HG03045 (cell line): ENCODE results near the gene PAPLN.

ENCODE experiments used
- ATAC-seq: cut with Tn5 transposase; IDR thresholded peaks from one replicate; pipeline ENCODE4 v1.9.1; 2021; ENCODE audit warnings: mild to moderate bottlenecking, moderate library complexity; ENCODE audit not compliant: unreplicated experiment

Gene PAPLN

DNA sequence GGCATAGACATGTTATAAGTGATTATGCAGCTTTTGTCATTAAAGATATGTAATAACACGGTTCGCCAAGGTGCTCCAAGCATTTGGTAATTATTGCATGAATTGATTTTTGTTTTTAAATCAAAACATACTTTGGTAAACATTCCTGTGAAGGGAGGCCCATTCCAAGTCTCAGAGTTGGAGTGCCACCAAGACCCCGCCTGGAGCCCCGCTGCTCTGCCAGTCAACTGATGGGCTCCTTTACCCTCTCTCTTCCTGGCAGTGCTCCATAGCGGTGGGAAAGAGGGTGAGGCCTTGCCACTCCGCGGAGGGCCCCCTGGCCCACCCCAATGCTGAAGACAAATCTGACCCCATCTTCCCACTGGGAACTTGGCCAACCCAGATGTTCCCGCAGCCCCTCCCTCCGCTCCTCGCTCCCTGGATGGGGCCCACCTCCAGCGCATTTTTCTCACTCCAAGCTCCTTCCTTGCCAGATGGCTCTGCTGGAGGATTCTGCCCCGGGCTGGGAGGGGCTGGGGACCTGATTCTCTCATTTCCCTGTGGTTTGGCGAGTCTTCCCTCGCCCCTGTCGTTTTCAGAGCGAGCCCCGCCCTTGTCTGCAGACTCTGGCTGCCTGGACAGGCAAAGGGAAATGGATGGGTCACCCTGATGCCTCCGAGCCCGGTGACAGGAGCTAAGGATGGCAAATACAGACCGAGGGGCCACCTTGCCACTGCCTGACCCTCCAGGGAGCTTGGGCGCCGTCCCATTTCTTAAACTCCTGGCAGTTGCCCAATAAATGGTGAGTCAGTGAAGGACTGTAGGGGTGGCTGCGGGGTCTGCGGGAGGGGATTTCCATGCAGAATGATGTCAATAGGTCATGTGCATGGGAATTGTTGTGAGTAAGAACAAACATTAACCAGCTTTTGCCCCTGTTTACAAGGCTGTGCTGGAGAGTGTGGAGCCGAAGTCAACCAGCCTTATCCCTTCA is 9.2 kb upstream of the PAPLN start:
- ATAC-seq = no peak

DNA sequence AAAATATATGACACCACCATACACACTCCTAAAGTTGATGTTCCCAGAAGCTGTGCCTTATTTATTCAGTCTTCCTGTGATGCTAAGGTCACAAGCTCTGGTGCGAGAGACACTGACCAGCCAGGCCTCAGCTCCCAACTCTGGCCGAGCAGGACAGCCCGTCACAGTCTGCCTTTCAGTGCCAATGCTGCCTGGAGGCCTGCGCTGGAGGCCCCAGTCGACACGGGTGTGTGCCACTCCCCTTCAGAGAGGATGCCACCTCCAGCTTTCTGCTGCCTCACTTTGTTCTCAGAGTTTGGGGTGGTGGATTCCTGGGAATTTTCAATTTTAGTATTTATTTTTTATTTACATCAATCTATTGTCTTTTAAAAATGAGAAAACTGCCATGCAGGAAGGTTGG is 7.3 kb upstream of the PAPLN start:
- ATAC-seq = no peak

DNA sequence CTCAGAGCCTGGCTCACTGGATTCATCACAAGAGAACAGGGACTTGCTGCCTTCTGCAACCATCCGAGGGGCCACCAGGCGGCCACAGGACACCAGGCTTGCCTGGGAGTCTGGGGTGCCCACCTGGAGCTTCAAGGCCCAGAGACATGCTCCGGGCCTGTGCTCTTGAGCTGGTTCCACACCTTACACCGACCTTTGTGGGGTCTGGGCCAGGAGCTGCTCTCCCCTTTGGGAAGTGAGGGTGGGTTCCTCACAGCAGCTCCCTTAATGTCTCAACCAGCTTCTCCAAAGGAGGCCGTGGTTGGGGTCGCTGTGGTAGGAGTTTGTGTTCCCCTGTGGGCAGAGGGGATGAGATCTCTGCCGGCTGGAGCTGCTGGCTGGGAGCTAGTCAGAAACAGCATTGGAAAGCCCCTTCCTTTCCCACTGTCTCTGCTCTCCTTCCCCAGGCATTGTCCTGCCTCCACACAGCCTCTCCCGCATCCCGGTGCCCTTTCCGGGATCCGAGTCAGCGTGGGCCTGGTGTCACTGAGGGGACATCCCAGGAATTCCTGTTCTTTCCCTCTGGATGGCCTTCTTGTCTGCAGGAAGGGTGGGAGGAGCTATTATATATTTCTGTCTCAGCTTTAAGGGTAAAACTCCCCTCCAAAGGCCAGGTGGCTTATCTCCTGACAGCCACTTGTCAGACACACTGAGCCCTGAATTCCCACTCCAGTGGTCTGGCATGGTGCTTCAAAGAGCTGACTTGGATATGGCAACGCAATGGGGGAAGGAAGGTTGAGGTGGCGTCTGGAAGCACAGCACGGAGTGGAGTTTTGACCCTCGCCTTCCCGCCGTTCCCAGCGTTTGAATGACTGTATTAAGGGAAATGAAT is 5.1 kb upstream of the PAPLN start:
- ATAC-seq = no peak

DNA sequence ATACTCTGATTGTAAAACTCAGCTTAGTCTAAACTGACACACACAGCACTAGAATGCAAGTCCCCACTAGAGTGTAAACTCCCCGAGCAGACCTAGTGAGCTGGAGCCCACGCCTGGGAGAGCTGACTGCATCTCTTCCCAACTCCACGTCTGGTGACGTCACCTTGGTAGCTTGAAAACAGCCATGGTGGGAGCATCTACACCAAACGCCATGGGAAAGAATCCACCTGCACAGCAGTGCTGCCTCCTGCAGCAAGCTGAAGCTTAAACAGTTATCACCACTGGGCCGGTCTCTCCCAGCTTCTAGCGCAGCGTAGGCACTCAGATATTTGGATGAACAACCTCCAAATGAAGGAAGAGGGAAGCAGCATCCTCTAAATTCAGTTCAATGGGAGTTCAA is 4.3 kb upstream of the PAPLN start:
- ATAC-seq = no peak

DNA sequence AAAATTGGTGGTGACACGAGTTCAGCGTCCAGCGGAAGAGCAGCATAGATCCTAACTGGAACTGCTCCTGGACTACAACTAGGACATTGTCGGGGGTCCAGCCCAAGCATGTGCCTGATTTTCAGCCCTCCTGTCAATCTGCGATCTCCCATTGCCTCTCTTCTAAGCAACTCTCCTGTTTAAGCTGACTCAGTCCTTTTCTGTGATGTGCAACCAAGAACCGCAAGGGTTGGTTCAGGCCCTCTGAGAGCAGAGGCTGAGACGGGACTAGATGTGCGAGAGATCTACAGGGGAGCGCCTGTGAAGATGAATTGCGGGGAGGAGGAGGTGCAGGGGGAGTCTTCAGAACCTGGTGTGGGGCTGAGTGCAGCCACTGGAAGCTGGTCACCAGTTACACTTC is 3.7 kb upstream of the PAPLN start:
- no peak for ATAC-seq

DNA sequence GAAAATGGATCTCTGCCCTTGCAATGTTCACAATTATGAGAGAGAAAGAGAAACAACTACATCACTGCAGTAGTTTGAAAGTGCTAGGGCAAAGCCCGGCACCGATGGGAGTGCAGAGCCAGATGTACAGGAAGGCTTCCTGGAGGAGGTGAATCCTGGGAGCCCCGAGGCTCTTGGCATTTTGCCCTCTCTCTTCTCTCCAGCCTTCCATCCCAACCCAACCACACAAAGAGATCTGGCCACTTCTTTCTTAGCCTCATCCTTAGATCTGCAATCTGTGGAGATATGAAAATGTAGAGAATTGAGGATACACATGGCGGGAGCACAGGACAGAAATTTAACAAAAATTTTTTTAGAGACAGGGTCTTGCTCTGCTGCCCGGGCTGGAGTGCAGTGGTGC is 3.3 kb upstream of the PAPLN start:
- no peak for ATAC-seq

DNA sequence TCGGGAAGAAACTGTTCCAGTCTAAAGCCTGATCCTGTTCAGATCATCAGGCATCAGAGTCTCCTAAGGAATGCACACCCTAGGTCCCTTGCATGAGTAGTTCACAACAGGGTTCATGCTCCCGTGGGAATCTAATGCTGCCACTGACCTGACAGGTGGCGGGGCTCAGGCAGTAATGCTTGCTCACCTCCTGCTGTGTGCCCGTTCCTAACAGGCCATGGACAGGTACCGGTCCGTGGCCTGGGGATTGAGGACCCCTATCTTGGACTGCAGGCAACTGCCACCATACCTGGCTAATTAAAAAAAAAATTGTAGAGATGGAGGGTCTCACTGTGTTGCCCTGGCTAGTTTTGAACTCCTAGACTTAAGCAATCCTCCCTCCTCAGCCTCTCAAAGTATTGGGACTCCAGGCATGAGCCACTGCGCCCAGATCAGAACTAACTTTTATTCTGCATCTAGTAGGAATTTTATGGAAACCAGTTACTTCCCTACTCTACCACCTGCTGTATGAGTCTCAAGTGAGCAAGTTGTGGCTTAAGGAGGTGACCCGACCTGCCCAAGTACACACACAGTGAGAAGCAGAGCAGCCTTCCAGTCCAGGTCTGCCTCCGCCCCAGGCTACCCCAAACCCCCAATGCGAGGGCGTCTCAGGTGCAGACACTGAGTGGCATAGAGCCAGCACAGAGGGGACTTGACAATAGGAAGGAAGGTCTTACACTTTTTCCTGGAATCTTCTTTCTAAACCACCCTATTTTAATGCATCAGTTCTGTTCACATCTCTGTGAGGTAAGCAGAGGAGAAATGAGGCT is 2.5 kb upstream of the PAPLN start:
- no peak for ATAC-seq

DNA sequence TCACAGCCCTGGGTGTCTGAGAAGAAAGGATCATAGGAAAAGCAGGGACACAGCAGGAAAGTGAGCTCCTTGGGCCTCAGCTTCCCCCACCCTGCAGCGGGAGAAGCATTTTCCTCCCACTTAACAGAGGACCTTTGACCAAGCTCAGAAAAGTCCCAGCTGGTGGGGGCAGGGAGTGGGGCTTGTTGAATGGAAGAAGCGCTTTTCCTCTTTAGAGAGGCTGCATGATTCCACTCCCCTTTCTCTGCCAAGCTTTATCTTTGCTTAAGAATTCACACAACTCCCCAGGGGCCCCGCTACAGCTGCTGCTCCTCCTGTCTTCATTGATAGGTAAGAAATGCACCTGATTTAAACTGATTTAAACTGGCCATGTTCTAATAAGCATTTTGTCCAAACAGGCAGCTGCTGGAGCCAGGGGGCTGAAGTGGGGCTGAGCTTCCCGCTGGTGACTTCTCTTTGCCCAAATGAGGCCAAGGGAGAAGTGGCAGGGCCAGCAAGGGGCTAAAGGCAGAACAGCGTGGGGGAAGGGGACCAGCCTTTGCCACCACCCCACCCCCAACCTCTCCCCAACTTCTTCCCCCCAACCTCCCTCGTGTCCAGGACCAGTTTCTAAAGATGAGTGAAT is 1.7 kb upstream of the PAPLN start:
- no peak for ATAC-seq

DNA sequence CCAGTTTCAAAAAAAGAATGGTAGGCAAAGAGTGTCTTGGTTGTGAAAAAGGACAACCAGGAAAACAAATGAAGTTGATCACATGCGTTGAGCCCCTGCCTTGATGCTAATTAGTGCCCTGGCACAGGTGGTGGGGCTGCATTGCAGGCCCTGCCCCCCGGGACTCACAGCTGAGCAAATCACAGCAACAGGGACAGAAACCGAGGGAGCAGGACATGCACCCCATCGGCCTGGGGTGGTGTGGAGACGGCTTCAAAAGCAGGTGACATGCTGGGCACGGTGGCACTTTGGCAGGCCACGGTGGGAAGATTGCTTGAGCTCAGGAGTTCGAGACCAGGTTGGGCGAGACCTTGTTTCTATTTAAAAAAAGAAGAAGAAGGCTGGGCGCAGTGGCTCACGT is 1.1 kb upstream of the PAPLN start:
- ATAC-seq = no peak

DNA sequence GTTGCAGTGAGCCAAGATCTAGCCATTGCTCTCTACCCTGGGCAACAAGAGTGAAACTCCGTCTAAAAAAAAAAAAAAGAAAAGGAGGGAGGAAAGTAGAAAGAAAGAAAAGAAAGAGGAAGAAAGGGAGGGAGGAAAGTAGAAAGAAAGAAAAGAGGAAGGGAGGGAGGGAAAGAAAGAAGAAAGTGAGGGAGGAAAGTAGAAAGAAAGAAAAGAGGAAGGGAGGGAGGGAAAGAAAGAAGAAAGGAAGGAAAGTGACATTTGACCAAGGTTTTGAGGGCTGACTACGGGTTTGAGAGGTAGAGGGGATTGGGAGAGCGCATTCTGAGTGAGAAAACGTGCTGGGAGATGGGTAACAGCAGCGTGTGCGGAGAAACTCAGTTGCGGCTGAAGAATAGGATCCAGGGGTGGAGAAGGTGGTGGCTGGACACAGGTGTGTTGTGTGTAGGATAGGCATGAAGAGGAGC is 521 bp upstream of the PAPLN start:
- no peak for ATAC-seq

DNA sequence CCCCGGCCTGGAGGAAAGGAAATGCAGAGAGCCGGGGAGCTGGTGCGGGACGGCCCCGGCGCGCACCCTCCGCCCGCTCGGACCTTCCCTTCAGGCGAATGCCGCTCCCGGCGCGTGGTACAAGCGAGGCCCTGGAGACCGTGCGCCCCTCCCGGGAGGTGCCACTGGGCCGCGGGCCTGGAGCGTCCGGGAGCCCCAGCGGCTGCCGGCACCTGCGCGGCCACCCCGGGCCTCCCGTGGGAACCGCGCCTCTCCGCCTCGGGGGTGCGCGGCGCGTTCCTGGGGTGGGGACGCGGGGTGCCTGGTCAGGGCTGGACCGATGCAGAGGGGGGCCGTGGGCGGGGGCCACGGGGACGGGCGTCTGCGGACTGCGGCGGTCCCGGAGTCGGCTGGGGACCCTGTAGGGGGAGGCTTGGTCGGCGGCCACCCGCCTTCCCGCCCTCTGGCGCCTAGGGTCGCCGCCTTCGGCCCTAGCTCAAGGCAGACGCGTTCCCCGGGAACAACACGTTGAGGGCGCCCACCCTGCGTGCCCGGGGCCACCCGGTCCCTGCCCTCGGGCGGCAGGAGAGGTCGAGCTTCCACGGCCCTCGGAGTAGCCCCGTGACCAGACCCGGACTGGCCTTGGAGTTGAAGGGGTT is 599 bp downstream of the PAPLN start:
- no peak for ATAC-seq

DNA sequence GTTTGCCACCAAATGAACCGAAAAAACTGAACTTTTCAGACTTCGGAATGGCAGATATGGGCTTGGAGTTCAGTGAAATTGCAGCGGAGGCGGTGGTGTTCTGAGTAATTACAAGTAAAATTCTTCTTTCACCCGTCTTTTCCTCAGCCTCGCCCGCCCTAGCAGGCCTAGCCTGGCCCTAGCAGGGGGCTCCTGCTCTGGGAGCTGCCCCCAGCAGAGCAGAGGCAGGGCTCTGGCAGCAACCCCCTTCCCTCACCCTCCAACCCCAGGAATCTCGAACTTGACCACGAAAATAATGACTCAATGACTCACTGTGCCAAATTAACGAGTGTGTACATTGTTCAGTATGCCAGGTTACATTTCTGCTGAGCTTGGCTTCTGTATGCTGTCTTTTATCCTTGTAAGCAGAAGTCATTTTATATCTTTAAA is 1.1 kb downstream of the PAPLN start:
- no peak for ATAC-seq

DNA sequence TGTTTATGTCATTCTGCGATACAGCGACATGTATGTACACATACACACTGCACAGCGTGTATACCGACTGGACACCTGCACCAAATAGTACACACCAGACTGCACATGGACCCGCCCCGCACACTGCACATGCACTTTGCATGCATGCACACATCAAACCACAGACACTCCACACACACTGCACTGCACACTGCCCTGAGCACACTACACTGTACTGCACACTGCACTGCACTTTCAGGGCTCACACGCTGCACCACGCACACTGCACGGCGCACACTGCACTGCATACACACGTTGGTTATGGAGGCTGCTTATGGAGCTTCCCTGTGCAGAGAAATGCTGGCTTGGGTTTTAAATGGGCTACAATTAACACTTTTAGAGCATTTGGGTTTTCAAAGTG is 1.6 kb downstream of the PAPLN start:
- ATAC-seq = no peak

DNA sequence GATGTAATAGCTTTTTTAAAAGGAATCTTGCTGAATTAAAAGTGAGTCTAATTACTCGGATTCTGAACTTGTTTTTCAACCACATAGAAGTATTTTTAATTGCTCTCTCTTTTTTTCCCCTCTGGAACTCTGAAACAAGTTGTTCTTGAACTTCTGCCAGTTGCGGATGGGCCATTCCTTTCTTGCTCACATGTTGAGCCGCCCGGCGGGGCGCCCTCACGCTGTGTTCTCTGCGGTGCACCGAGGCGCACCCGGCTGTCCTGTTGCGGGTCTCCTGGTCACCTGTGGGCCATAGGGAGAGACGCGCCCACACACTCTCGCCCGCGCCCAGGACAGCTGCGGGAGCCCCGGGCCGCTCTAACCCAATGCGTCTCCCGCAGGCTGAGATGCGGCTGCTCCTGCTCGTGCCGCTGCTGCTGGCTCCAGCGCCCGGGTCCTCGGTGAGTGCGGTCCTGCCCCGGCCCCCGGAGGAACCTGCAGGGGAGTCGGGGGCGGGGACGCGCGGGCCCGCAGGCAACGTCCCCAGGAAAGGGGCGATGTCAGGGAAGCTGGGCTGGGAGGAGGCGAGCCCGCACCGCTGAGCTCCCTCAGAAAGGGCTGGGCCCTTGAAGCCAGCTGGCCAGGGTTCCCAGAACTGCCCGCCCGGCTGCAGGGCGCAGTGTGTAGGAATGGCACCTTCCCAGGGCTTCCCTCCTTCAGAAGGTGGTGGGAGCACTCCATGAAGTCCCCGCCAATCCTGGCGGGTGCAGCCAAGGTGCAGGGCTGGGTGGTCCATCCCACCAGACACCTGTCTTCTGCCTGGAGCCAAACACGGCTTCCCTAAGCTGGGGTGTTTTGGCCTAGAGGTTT is 2.3 kb downstream of the PAPLN start:
- ATAC-seq = no peak

DNA sequence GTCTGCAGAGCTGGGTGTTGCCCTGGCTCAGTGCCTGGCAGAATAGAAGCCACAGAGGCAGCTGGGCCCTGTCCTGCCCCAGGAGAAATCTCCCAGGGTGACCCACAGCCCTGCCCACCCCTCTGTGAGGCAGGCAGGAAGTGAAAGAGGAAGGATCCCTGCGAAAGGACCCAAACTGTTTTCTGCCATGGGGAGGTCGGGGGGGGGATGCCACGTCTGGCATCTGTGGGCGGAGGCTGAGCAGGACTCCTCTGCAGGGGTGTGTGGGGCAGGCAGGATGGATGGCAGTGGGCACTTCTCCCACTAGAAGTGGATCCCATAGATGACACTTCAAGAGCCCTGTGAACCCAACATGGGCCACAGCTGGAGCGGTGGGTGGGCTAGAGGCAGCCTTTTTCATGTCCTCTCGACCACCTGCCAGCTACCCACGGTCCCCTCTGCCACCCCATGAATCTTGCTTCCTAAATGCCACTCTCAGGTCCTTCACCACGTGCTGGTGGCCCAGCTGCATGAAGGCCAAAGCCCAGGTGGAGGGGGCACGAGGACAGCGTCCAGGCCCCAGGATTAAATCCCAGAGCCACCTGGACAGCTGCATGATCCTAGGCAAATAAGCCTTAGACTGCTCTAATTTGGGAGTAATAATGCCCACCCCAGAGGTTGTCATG is 3.6 kb downstream of the PAPLN start:
- ATAC-seq = no peak

DNA sequence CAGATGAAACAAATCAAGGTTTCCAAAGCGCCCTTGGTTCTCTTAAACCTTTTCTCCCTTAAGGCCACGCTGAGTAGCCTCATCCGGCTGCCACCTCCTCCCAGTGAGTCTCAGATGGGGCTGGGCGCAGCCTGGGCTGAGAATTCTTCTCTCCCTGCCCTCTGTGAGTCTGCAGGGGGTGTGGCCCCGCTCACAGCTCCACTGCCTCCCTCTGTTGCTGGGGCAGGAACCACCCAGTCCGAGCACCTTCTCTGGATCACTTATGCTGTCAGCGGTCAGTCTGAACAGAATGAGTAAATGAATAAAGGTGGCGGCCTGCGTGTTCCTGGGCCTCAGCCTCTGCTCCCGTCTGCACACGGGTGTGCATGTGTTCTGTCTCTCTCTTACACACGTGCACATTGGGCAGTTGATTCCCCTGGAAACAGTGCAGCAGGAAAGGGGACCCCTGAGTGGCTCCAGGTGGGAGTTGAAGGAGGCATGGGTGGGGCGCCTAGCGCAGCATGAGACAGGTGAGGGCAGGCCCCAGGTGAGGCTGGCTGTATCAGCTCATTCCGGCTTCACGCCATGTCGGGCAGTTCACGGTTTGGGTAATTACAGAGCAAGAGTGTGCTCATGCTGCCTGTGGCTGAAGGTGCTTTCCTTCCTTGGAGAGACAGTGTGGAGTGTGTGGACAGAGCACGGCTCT is 4.3 kb downstream of the PAPLN start:
- no peak for ATAC-seq

DNA sequence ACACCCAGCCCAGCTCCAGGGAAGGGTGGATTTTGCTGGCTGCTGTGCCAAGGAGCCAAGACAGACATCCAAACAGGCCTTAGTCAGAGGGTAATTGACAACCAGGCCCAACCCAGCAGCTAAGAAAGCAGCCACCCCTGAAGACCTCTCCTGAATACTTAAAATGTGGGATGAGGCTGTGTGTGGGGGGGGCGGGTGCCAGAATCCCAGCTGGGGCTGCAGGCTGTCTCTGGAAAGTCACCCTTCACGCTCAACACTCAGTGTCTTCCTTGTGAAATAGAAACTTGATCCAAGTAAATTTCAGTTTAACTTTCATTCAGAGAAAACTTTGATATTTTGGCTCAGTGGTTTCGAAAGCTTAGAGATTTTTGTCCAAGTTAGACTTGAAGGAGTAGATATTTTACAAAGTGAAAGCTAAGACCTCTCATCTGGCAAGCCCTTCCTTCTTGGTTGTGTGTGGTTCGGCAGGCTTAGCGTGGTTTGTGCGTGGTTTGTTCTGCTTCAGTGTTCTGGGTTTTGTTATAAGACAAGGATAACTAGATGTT is 5.1 kb downstream of the PAPLN start:
- ATAC-seq = no peak

DNA sequence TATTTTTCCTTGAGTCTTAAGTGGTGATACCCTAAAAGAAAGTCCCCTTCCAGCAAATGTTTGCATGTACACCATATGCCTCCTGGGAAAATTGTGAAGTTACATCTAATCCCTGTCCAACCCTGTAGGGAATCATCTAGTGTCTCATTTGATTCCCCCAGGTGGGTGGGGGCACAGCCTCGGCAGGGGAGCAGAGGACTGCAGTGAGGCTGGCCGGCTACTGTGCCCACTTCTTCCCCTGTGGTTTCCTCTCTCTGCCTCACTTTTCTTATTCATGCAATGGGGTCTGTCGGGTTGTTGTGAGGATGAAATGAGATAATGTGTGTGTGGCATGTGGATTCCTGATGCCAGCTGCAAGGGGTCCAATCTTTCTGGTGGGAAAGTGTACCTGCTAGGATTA is 6.0 kb downstream of the PAPLN start:
- ATAC-seq = no peak
